Colonic mucosa (tissue), 4 donors: ENCODE data around the gene CHD2. TPM values are rescaled to one million over a fixed set of nuclear protein-coding genes. Genes with fewer than 3 reads are reported as not detected.
A peak's percentile ranks its signal among the peaks of the same experiment; 100 is the strongest.

ENCODE experiments used
- DNase-seq: peaks from one replicate; pipeline ENCODE4 v3.0.0-alpha.2; 2020
- H3K27ac ChIP-seq: fragments of 200-600 bp; one replicate; pipeline ENCODE4 v1.8.0; 2021
- H3K27me3 ChIP-seq: fragments of 200-600 bp; one replicate; pipeline ENCODE4 v1.8.0; 2021
- H3K36me3 ChIP-seq: fragments of 200-600 bp; one replicate; pipeline ENCODE4 v1.8.0; 2021
- H3K4me1 ChIP-seq: fragments of 200-600 bp; one replicate; pipeline ENCODE4 v1.8.0; 2021; ENCODE audit warnings: mild to moderate bottlenecking
- H3K4me3 ChIP-seq: fragments of 200-600 bp; one replicate; pipeline ENCODE4 v1.8.0; 2021
- H3K9ac ChIP-seq, 2 donors: one replicate each; pipeline ENCODE4 v1.7.0; 2013; ENCODE audit warnings: control low read depth in 2 of 2, low read depth in 2 of 2, low read length in 2 of 2
- H3K9me3 ChIP-seq: fragments of 200-600 bp; one replicate; pipeline ENCODE4 v1.8.0; 2021
- intact Hi-C: fragments of 100-400 bp; cut with DNase I; formaldehyde crosslinking; loops from one replicate; pipeline ENCODE4 v1.14.1; 2022
- total RNA-seq, 2 donors: library from RNA; stranded (reverse); fragmentation: NEBNext Ultra II Directional in 1 of 2; extraction: Animal tissue kit (Norgen Biotek cat#: 25700) in 1 of 2; gene quantifications; one replicate each; pipeline ENCODE4 v1.2.1, GENCODE V29; 2021
- TF ChIP-seq, protein P1 (sequence below): fragments of 200-600 bp; IDR thresholded peaks from one replicate; pipeline ENCODE4 v1.8.0; 2022; ENCODE audit warnings: antibody characterized with exemption, mild to moderate bottlenecking
- donor health status: healthy.
- donor health status: DM: no; HTN: no; CAD: no.
- donor health status: DM: no; HTN: no; CAD: no.

The CHD2 gene
- total RNA-seq, 2 donors from 2014 or later = 87.5 to 121 TPM

GRCh38 chr15:93025625-93025982 lies 125.5 kb downstream of the CHD2 start:
- TF ChIP-seq, protein P1, sequence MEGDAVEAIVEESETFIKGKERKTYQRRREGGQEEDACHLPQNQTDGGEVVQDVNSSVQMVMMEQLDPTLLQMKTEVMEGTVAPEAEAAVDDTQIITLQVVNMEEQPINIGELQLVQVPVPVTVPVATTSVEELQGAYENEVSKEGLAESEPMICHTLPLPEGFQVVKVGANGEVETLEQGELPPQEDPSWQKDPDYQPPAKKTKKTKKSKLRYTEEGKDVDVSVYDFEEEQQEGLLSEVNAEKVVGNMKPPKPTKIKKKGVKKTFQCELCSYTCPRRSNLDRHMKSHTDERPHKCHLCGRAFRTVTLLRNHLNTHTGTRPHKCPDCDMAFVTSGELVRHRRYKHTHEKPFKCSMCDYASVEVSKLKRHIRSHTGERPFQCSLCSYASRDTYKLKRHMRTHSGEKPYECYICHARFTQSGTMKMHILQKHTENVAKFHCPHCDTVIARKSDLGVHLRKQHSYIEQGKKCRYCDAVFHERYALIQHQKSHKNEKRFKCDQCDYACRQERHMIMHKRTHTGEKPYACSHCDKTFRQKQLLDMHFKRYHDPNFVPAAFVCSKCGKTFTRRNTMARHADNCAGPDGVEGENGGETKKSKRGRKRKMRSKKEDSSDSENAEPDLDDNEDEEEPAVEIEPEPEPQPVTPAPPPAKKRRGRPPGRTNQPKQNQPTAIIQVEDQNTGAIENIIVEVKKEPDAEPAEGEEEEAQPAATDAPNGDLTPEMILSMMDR = no peak
- Histone ChIP-seq H3K4me1 (peaks cover 7% of the 10 kb centered on the region), H3K27ac (no peak overlapping the region)

DNA sequence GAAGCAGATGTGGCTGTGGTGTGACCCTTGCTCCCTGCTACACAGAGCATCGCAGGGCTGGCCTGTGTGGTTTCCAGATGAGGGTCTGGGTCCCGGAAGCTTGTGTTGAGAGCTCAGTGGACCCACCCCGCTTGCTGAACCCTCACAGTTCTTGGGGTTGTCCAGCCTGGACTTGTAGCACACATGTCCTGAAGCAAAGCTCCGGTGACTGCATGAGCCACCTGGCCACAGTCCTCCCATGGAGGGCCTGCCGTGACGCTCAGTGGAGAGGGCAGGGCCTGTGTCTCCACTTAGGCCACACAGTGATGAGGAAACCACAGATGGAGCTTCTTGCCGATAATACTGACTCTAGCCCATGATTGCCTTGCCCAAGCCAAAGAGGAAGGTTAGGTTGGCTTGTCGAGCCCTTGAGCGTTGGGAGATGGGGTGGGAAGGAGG lies 126.3 kb downstream of the CHD2 start:
- TF ChIP-seq, protein P1 = no peak
- DNase-seq = no peak
- no peak overlapping the region for H3K4me3 ChIP-seq
- H3K4me1 ChIP-seq = peaks cover 7% of the 10 kb centered on the region
- H3K9ac ChIP-seq = no peak overlapping the region
- no peaks in the 10 kb centered on the region for H3K9me3 ChIP-seq
- no peak overlapping the region for H3K27ac ChIP-seq
- intact Hi-C loops = loop anchor here (10.0 kb wide), 1 partner anchor 232 kb away; no protein-coding TSS in a partner anchor
- no peaks in the 10 kb centered on the region for H3K27me3 ChIP-seq
- peaks cover 6% of the 10 kb centered on the region for H3K36me3 ChIP-seq

More at GRCh38 chr15:93025625-93025982, 125.5 kb downstream of the CHD2 start:
- intact Hi-C loops = loop anchor here (10.0 kb wide), 1 partner anchor 231 kb away; no protein-coding TSS in a partner anchor
- peaks cover 11% of the 10 kb centered on the region for H3K36me3 ChIP-seq
- H3K9me3 ChIP-seq = no peaks in the 10 kb centered on the region
- no peaks in the 10 kb centered on the region for H3K27me3 ChIP-seq
- H3K4me3 ChIP-seq = no peak overlapping the region
- H3K9ac ChIP-seq = no peak overlapping the region
- no peak for DNase-seq

DNA sequence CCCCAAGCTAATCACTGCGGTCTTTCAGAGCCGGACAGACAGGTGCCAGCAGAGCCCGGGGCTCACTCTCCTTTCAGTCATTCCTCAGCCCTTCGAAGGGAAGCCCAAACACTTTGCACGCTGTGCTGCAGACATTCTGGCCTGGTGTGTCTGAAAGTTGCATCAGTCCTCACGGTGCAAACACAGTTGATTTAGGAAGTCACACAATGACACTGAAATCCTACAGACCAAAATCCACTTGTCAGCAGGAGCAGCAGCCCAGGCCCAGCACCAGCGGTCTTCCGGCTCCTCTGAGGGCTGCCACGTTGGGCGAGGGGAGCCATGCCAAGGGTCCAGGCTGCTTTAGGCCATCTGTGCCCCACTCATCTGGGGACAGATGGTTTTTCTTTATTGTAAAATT lies 127.3 kb downstream of the CHD2 start:
- Histone ChIP-seq H3K9ac (no peak overlapping the region), H3K27me3 (no peaks in the 10 kb centered on the region), H3K9me3 (no peaks in the 10 kb centered on the region), H3K4me3 (no peak overlapping the region), H3K27ac (peak overlapping the region; percentile 70), H3K4me1 (peaks cover 7% of the 10 kb centered on the region), H3K36me3 (peaks cover under 1% of the 10 kb centered on the region)
- intact Hi-C loops = loop anchor here (10.0 kb wide), 1 partner anchor 233 kb away; no protein-coding TSS in a partner anchor
- DNase-seq = no peak
- TF ChIP-seq, protein P1 = no peak

DNA sequence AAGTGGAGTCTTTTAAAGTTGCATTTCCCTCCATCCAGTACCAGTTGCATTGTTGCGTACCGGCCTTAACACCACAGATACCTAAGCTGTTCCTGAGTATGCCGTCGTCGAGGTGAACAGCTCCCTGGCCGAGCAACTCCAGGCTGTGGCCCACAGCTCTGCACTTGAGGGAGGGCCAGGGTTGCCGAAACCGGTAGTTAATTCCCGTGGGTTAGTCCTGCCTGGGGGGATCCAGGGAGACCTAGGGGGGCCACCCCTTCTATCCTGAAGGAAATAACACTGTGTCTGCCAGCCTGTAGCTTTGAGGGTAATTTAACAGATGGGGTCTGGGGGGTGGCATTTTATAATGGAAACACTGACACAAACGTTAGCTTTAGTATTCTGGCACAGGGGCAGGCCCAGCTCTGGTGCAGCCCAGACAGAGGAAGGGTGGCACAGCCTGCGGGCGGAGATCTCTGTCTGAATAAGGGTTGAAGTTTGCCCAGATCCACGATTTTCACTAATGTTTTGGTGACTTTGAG lies 128.0 kb downstream of the CHD2 start:
- TF ChIP-seq, protein P1 = no peak
- Histone ChIP-seq H3K9ac (no peak overlapping the region), H3K27ac (peak overlapping the region; percentile 70), H3K9me3 (no peaks in the 10 kb centered on the region), H3K4me1 (peaks cover 7% of the 10 kb centered on the region), H3K27me3 (no peaks in the 10 kb centered on the region), H3K36me3 (no peaks in the 10 kb centered on the region), H3K4me3 (no peak overlapping the region)
- DNase-seq = no peak
- intact Hi-C loops = loop anchor here (10.0 kb wide), 1 partner anchor 233 kb away; no protein-coding TSS in a partner anchor

GRCh38 chr15:93028632-93029213 lies 128.6 kb downstream of the CHD2 start:
- H3K36me3 ChIP-seq = no peaks in the 10 kb centered on the region
- TF ChIP-seq, protein P1 = no peak
- no peaks in the 10 kb centered on the region for H3K9me3 ChIP-seq
- H3K27ac ChIP-seq = peak overlapping the region; percentile 70
- peak overlapping the region in 1 of 2 donors; percentile 30 for H3K9ac ChIP-seq
- DNase-seq = peak; percentile 43
- intact Hi-C loops = loop anchor here (10.0 kb wide), 1 partner anchor 234 kb away; no protein-coding TSS in a partner anchor
- peaks cover 7% of the 10 kb centered on the region for H3K4me1 ChIP-seq
- H3K27me3 ChIP-seq = no peaks in the 10 kb centered on the region
- H3K4me3 ChIP-seq = no peak overlapping the region
